HUES6 (cell line): Measurements from ENCODE around the gene RNF17.

ENCODE experiments used
- H3K27ac ChIP-seq: 2 replicates; pipeline ENCODE4 v1.7.0; 2013; ENCODE audit warnings: low read depth, mild to moderate bottlenecking, low read length, inconsistent platforms
- H3K27me3 ChIP-seq: 2 replicates; pipeline ENCODE4 v1.6.1; 2013; ENCODE audit warnings: low read length; ENCODE audit not compliant: control insufficient read depth, insufficient read depth
- H3K36me3 ChIP-seq: 2 replicates; pipeline ENCODE4 v1.6.1; 2013; ENCODE audit warnings: low read length; ENCODE audit not compliant: control insufficient read depth, insufficient read depth
- H3K4me1 ChIP-seq: 2 replicates; pipeline ENCODE4 v1.6.1; 2013; ENCODE audit warnings: low read length; ENCODE audit not compliant: control insufficient read depth, insufficient read depth
- H3K4me3 ChIP-seq: 2 replicates; pipeline ENCODE4 v1.5.1; 2013; ENCODE audit warnings: low read depth, low read length
- H3K9ac ChIP-seq: one replicate; pipeline ENCODE4 v1.6.1; 2013; ENCODE audit warnings: mild to moderate bottlenecking, low read length
- H3K9me3 ChIP-seq: 2 replicates; pipeline ENCODE4 v1.6.1; 2013; ENCODE audit warnings: low read depth, low read length; ENCODE audit not compliant: control insufficient read depth, insufficient read depth

The RNF17 gene

GRCh38 chr13:24878340-24878739, 114.4 kb downstream of the RNF17 start:
- Histone ChIP-seq H3K9me3 (no peaks in the 10 kb centered on the region), H3K9ac (no peak overlapping the region), H3K4me3 (no peak overlapping the region), H3K27ac (no peak overlapping the region), H3K27me3 (no peaks in the 10 kb centered on the region), H3K4me1 (peaks cover 9% of the 10 kb centered on the region), H3K36me3 (peaks cover 12% of the 10 kb centered on the region)

- Histone ChIP-seq H3K27ac (no peak overlapping the region), H3K4me1 (peaks cover 4% of the 10 kb centered on the region), H3K36me3 (peaks cover 49% of the 10 kb centered on the region), H3K4me3 (no peak overlapping the region), H3K9ac (no peak overlapping the region), H3K27me3 (no peaks in the 10 kb centered on the region), H3K9me3 (no peaks in the 10 kb centered on the region)
Observed at GRCh38 chr13:24882665-24883064, 118.7 kb downstream of the RNF17 start.

- H3K36me3 ChIP-seq = peaks cover 84% of the 10 kb centered on the region
- H3K27ac ChIP-seq = no peak overlapping the region
- no peaks in the 10 kb centered on the region for H3K4me1 ChIP-seq
- no peaks in the 10 kb centered on the region for H3K27me3 ChIP-seq
- no peak overlapping the region for H3K4me3 ChIP-seq
- no peaks in the 10 kb centered on the region for H3K9me3 ChIP-seq
- H3K9ac ChIP-seq = no peak overlapping the region
Observed at GRCh38 chr13:24887759-24888158, 123.8 kb downstream of the RNF17 start.

GRCh38 chr13:24888291-24888931, 124.4 kb downstream of the RNF17 start:
- Histone ChIP-seq H3K36me3 (peaks cover 84% of the 10 kb centered on the region), H3K27ac (no peak overlapping the region), H3K27me3 (no peaks in the 10 kb centered on the region), H3K9me3 (no peaks in the 10 kb centered on the region), H3K4me3 (no peak overlapping the region), H3K4me1 (no peaks in the 10 kb centered on the region), H3K9ac (no peak overlapping the region)

- Histone ChIP-seq H3K4me1 (no peaks in the 10 kb centered on the region), H3K9ac (no peak overlapping the region), H3K9me3 (no peaks in the 10 kb centered on the region), H3K36me3 (peaks cover 79% of the 10 kb centered on the region), H3K27ac (no peak overlapping the region), H3K4me3 (no peak overlapping the region), H3K27me3 (no peaks in the 10 kb centered on the region)
Observed at GRCh38 chr13:24890256-24890655, 126.3 kb downstream of the RNF17 start.

GRCh38 chr13:24891476-24892108, 127.6 kb downstream of the RNF17 start:
- no peak overlapping the region for H3K27ac ChIP-seq
- H3K36me3 ChIP-seq = peaks cover 73% of the 10 kb centered on the region
- H3K4me1 ChIP-seq = no peaks in the 10 kb centered on the region

GRCh38 chr13:24892829-24893228, 128.9 kb downstream of the RNF17 start:
- H3K27ac ChIP-seq = no peak overlapping the region
- H3K36me3 ChIP-seq = peaks cover 75% of the 10 kb centered on the region
- no peak overlapping the region for H3K4me3 ChIP-seq
- no peaks in the 10 kb centered on the region for H3K4me1 ChIP-seq
- no peaks in the 10 kb centered on the region for H3K9me3 ChIP-seq
- H3K9ac ChIP-seq = no peak overlapping the region
- H3K27me3 ChIP-seq = no peaks in the 10 kb centered on the region

More at GRCh38 chr13:24891476-24892108, 127.6 kb downstream of the RNF17 start:
- Histone ChIP-seq H3K4me3 (no peak overlapping the region), H3K9me3 (no peaks in the 10 kb centered on the region), H3K27me3 (no peaks in the 10 kb centered on the region), H3K9ac (no peak overlapping the region)

GRCh38 chr13:24893863-24894262, 129.9 kb downstream of the RNF17 start:
- Histone ChIP-seq H3K36me3 (peaks cover 79% of the 10 kb centered on the region), H3K9me3 (no peaks in the 10 kb centered on the region), H3K4me1 (no peaks in the 10 kb centered on the region), H3K27ac (no peak overlapping the region), H3K4me3 (no peak overlapping the region), H3K9ac (peak overlapping the region; percentile 23), H3K27me3 (no peaks in the 10 kb centered on the region)

GRCh38 chr13:24894277-24894971, 130.5 kb downstream of the RNF17 start:
- Histone ChIP-seq H3K36me3 (peaks cover 82% of the 10 kb centered on the region), H3K27ac (no peak overlapping the region), H3K4me1 (no peaks in the 10 kb centered on the region), H3K27me3 (no peaks in the 10 kb centered on the region), H3K4me3 (no peak overlapping the region), H3K9me3 (no peaks in the 10 kb centered on the region), H3K9ac (no peak overlapping the region)

- Histone ChIP-seq H3K4me3 (no peak overlapping the region), H3K9me3 (no peaks in the 10 kb centered on the region), H3K4me1 (no peaks in the 10 kb centered on the region), H3K9ac (no peak overlapping the region), H3K27me3 (no peaks in the 10 kb centered on the region), H3K27ac (no peak overlapping the region), H3K36me3 (peaks cover 81% of the 10 kb centered on the region)
Observed at GRCh38 chr13:24894972-24895300, 131.0 kb downstream of the RNF17 start.

GRCh38 chr13:24896061-24896460, 132.1 kb downstream of the RNF17 start:
- Histone ChIP-seq H3K9ac (no peak overlapping the region), H3K4me3 (no peak overlapping the region), H3K36me3 (peaks cover 81% of the 10 kb centered on the region)

More at GRCh38 chr13:24896061-24896460, 132.1 kb downstream of the RNF17 start:
- Histone ChIP-seq H3K27me3 (no peaks in the 10 kb centered on the region), H3K9me3 (no peaks in the 10 kb centered on the region), H3K4me1 (no peaks in the 10 kb centered on the region), H3K27ac (no peak overlapping the region)
